ENCODE measurements around the gene DCHS1.
A peak's percentile ranks its signal among the peaks of the same experiment; 100 is the strongest.

DCHS1 gene

DNA sequence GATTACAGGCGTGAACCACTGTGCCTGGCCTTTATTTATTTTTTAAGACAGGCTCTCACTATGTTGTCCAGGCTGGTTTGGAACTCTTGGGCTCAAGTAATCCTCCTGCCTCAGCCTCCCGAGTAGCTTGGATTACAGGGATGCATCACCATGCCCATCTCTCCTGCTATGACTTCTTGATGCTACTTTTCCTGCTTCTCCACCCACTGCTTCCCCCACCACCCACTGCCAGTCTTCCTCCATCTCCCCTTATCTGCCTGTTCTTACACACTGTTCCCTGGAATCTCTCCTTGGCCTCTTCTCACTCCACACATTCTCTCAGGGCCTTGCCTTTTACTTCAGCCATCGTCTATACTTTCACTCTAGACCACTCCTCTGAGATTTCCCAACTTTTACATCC lies 19.1 kb downstream of the DCHS1 start:
- no peak for ATAC-seq
- TF ChIP-seq ZNF8 (CRISPR knock-in tag; IDR thresholded peaks at IDR 0.05) (no peak), CSDC2 (CRISPR knock-in tag; IDR thresholded peaks at IDR 0.05) (no peak)

DNA sequence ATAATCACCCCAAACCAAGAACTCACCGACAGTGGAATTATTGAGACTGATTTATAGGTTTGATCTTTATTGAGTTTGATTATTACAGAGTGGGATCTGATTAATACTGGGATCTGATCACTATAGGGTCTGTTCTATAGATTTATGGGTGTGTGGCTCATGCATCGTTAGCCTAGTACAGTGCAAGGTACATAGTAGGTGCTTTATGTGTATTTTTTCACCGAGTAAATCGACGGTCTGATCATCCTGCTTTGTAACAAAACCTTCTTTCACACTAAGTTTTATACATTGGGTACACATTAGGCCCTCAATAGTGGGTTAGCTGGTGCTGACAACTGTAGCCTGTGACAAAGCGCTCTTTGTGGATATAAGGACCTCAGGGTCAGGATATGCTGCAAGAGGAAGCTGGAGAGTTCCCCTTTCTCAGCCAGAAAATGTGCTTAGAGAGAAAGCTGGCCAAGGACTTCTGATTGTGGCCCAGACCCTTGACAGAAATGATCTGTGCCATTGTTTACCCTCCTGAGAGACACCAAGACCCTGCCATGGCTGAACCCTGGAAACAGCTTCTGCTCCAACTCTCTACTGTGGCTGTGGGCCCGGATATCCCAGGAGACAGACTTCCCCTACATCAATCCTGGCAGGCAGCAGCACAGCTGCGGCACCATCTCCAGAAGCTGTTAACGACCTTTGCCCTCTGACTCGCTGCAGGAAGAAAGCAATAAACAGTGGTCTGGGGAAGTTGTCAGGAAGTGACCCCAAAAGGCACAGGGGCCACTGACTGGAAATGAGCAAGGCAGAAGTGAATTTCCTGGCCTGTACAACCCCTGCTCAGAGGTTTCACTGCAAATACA lies 20.3 kb downstream of the DCHS1 start:
- TF ChIP-seq ARNTL (CRISPR knock-in tag; IDR thresholded peaks at IDR 0.05; ENCODE audit: borderline replicate concordance, low read depth) (no peak), SNAI2 (CRISPR knock-in tag; IDR thresholded peaks at IDR 0.05) (no peak)
- peak; percentile 39; the same call in 2 of the 3 replicates for ATAC-seq

DNA sequence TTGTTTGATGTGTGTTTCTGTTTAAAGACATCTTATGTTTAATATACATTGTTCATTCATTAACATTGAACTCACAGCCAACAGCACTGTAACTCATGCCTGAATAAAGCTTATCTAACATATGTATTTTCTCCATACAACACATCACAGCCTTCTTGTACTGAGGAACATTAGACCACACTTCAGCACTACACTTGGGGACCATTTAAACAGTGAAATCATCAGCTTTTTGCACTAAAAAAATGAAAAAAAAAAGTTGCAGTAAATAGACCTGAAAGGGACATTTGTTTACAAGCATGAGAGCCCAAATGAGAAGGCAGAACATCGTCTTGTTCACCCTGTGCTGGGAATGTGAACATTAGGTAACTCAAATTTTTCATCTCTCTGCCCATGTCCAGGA lies 21.1 kb downstream of the DCHS1 start:
- no peak for ATAC-seq
- TF ChIP-seq, protein P1, sequence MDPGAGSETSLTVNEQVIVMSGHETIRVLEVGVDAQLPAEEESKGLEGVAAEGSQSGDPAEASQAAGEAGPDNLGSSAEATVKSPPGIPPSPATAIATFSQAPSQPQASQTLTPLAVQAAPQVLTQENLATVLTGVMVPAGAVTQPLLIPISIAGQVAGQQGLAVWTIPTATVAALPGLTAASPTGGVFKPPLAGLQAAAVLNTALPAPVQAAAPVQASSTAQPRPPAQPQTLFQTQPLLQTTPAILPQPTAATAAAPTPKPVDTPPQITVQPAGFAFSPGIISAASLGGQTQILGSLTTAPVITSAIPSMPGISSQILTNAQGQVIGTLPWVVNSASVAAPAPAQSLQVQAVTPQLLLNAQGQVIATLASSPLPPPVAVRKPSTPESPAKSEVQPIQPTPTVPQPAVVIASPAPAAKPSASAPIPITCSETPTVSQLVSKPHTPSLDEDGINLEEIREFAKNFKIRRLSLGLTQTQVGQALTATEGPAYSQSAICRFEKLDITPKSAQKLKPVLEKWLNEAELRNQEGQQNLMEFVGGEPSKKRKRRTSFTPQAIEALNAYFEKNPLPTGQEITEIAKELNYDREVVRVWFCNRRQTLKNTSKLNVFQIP (CRISPR knock-in tag; IDR thresholded peaks at IDR 0.05; ENCODE audit: borderline replicate concordance, low read depth): no peak
- no peak for TF ChIP-seq ARNTL (CRISPR knock-in tag; IDR thresholded peaks at IDR 0.05; ENCODE audit: borderline replicate concordance, low read depth)
- TF ChIP-seq, protein P2, sequence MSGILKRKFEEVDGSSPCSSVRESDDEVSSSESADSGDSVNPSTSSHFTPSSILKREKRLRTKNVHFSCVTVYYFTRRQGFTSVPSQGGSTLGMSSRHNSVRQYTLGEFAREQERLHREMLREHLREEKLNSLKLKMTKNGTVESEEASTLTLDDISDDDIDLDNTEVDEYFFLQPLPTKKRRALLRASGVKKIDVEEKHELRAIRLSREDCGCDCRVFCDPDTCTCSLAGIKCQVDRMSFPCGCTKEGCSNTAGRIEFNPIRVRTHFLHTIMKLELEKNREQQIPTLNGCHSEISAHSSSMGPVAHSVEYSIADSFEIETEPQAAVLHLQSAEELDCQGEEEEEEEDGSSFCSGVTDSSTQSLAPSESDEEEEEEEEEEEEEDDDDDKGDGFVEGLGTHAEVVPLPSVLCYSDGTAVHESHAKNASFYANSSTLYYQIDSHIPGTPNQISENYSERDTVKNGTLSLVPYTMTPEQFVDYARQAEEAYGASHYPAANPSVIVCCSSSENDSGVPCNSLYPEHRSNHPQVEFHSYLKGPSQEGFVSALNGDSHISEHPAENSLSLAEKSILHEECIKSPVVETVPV (CRISPR knock-in tag; IDR thresholded peaks at IDR 0.05): no peak
- TF ChIP-seq ZNF8 (CRISPR knock-in tag; IDR thresholded peaks at IDR 0.05): no peak
- TF ChIP-seq ISL1 (CRISPR knock-in tag; IDR thresholded peaks at IDR 0.05): no peak
- TF ChIP-seq CSDC2 (CRISPR knock-in tag; IDR thresholded peaks at IDR 0.05): no peak
- no peak for TF ChIP-seq BACH2 (CRISPR knock-in tag; IDR thresholded peaks at IDR 0.05; ENCODE audit: borderline replicate concordance)
- no peak for TF ChIP-seq GLIS3 (CRISPR knock-in tag; IDR thresholded peaks at IDR 0.05)
- TF ChIP-seq, protein P3, sequence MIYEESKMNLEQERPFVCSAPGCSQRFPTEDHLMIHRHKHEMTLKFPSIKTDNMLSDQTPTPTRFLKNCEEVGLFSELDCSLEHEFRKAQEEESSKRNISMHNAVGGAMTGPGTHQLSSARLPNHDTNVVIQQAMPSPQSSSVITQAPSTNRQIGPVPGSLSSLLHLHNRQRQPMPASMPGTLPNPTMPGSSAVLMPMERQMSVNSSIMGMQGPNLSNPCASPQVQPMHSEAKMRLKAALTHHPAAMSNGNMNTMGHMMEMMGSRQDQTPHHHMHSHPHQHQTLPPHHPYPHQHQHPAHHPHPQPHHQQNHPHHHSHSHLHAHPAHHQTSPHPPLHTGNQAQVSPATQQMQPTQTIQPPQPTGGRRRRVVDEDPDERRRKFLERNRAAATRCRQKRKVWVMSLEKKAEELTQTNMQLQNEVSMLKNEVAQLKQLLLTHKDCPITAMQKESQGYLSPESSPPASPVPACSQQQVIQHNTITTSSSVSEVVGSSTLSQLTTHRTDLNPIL (CRISPR knock-in tag; IDR thresholded peaks at IDR 0.05; ENCODE audit: low read depth): no peak

DNA sequence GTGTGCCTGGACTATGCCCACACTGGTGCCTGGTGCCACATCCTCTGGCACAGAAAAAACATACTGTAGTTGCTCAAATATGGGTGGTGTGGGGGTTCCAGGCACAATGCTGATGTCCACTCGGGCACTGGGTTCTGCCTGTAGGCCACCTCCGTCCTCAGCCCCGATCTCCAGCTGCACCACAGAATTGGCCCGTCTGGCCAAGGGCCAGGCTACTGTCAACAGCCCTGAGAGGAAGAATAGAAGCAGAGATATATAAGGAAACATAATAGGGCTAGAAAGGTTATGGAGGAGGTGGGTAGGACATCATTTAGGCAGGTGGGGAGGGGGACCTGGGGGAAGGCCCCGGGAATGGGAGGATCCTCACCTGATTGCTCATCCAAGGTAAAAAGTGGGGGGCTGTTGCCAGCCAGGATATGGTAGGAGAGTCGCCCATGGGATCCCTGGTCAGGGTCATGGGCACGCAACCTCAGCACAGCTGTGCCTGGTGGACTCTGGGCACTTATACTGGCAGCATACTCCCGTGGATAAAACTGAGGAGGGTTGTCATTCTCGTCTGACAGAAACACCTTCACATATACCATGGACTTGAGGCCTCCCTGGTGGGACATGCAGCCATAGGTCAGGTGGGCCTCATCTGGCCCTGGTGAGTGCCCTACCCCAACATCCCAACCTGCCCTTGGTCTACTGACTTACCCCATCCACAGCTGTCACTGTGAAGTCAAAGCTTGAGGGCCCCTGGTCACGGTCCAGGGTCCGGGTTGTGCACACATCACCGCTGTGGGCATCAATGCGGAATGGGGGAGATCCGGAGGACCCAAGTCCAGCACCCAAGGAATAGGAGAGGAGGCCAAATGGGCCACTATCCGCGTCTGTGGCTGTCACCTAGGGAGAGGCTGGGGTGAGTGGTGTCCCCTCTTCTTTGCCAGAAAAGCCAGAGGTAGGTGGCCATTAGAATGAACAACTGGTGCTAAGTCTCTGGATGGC lies 21.9 kb downstream of the DCHS1 start:
- ATAC-seq: no peak
- TF ChIP-seq, protein P2 (CRISPR knock-in tag; IDR thresholded peaks at IDR 0.05): no peak
- no peak for TF ChIP-seq ISL1 (CRISPR knock-in tag; IDR thresholded peaks at IDR 0.05)
- no peak for TF ChIP-seq ESRRG (CRISPR knock-in tag; IDR thresholded peaks at IDR 0.05)
- TF ChIP-seq ZFP30 (CRISPR knock-in tag; IDR thresholded peaks at IDR 0.05): no peak
- TF ChIP-seq GLIS3 (CRISPR knock-in tag; IDR thresholded peaks at IDR 0.05): no peak
- TF ChIP-seq, protein P4, sequence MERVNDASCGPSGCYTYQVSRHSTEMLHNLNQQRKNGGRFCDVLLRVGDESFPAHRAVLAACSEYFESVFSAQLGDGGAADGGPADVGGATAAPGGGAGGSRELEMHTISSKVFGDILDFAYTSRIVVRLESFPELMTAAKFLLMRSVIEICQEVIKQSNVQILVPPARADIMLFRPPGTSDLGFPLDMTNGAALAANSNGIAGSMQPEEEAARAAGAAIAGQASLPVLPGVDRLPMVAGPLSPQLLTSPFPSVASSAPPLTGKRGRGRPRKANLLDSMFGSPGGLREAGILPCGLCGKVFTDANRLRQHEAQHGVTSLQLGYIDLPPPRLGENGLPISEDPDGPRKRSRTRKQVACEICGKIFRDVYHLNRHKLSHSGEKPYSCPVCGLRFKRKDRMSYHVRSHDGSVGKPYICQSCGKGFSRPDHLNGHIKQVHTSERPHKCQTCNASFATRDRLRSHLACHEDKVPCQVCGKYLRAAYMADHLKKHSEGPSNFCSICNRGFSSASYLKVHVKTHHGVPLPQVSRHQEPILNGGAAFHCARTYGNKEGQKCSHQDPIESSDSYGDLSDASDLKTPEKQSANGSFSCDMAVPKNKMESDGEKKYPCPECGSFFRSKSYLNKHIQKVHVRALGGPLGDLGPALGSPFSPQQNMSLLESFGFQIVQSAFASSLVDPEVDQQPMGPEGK (CRISPR knock-in tag; IDR thresholded peaks at IDR 0.05; ENCODE audit: borderline replicate concordance): no peak
- TF ChIP-seq, protein P1 (CRISPR knock-in tag; IDR thresholded peaks at IDR 0.05; ENCODE audit: borderline replicate concordance, low read depth): no peak

Measured in SK-N-SH treated with all-trans-retinoic acid at 6 μM for 48 hours (cell line).